Lung (tissue), 12 donors: ENCODE data around the gene TOM1L2. TPM values are rescaled to one million over a fixed set of nuclear protein-coding genes. Genes with fewer than 3 reads are reported as not detected.

Experiments used
- ATAC-seq: fragments of 200-7000 bp; cut with Tn5 transposase; one replicate; pipeline ENCODE4 v1.9.1; 2020; ENCODE audit warnings: moderate number of reproducible peaks; ENCODE audit not compliant: insufficient read depth, low FRiP score
- DNase-seq, 3 donors: peaks; one replicate each; pipeline ENCODE4 v3.0.0-alpha.2; 2013 to 2017
- H3K27ac ChIP-seq, 2 donors: one replicate each; pipeline ENCODE4 v1.5.1; 2013; ENCODE audit warnings: mild to moderate bottlenecking in 2 of 2, moderate library complexity in 2 of 2, control low read depth in 1 of 2, inconsistent platforms in 1 of 2, low read depth in 1 of 2, low read length in 1 of 2
- H3K27me3 ChIP-seq, 3 donors: one replicate each; pipeline ENCODE4 v1.5.1; 2013; ENCODE audit warnings: low read length in 2 of 3; ENCODE audit not compliant: control insufficient read depth in 3 of 3, insufficient read depth in 3 of 3
- H3K36me3 ChIP-seq, 4 donors: one replicate each; pipeline ENCODE4 v1.5.1; 2013; ENCODE audit warnings: low read length in 4 of 4, mild to moderate bottlenecking in 1 of 4, moderate library complexity in 1 of 4; ENCODE audit not compliant: control insufficient read depth in 4 of 4, insufficient read depth in 4 of 4
- H3K4me1 ChIP-seq, 5 donors: one replicate each; pipeline ENCODE4 v1.5.1; 2013; ENCODE audit warnings: low read length in 5 of 5, mild to moderate bottlenecking in 2 of 5, moderate library complexity in 1 of 5; ENCODE audit not compliant: control insufficient read depth in 5 of 5, insufficient read depth in 5 of 5
- H3K4me3 ChIP-seq: one replicate; pipeline ENCODE4 v1.5.1; 2013; ENCODE audit warnings: mild to moderate bottlenecking, control low read depth, moderate library complexity
- H3K9ac ChIP-seq, 2 donors: one replicate each; pipeline ENCODE4 v1.5.1; 2013; ENCODE audit warnings: low read length in 2 of 2, control low read depth in 1 of 2; ENCODE audit not compliant: insufficient read depth in 1 of 2
- H3K9me3 ChIP-seq, 4 donors: one replicate each; pipeline ENCODE4 v1.5.1; 2013; ENCODE audit warnings: low read length in 3 of 4, mild to moderate bottlenecking in 1 of 4, moderate library complexity in 1 of 4; ENCODE audit not compliant: control insufficient read depth in 4 of 4, insufficient read depth in 3 of 4
- CTCF ChIP-seq: IDR thresholded peaks from 2 replicates; pipeline ENCODE4 v1.5.1; 2012; ENCODE audit warnings: mild to moderate bottlenecking; ENCODE audit errors: control extremely low read depth, extremely low read depth
- WGBS, 2 donors: extraction: QIAGEN DNeasy Blood & Tissue Kit; methylation state at CpG; one replicate each; pipeline ENCODE4 v1.1.7; 2013; 5-methylcytosine and 5-hydroxymethylcytosine counted together
- polyA plus RNA-seq, 2 donors: library from polyadenylated mRNA; stranded (reverse); fragments of 200-250 nt; gene quantifications; one replicate each; pipeline ENCODE4 v1.2.1, GENCODE V29; 2013
- total RNA-seq, 2 donors: library from RNA; depleted of rRNA in 1 of 2; stranded (reverse); fragments of >200 nt in 1 of 2; gene quantifications; one replicate each; pipeline ENCODE4 v1.2.1, GENCODE V29; 2014 to 2021
- donor health status: control.
- donor health status: control.
- donor health status: Bipolar disorder and iron deficiency.
- donor health status: healthy.
- donor health status: DM: yes; HTN: yes; CAD: no.

TOM1L2 gene
- total and polyA plus RNA-seq, 4 donors = 21.5 to 56.5 (median 35.8) TPM

GRCh38 chr17:17880577-17881196 lies 91.5 kb downstream of the TOM1L2 start:
- WGBS, 2 donors = 90 to 96% methylated on average over 8 of the region's 8 CpGs
- TF ChIP-seq CTCF = no peak
- ATAC-seq = no peak
- DNase-seq = no peak
- Histone ChIP-seq H3K27me3 (no peaks in the 10 kb centered on the region), H3K9ac (no peak overlapping the region), H3K4me3 (no peak overlapping the region), H3K9me3 (no peaks in the 10 kb centered on the region), H3K27ac (no peak overlapping the region), H3K36me3 (peaks cover 7 to 43% (median 38%) of the 10 kb centered on the region in 4 donors), H3K4me1 (peaks cover 23 to 57% (median 35%) of the 10 kb centered on the region in 5 donors)

GRCh38 chr17:17877529-17878358 lies 94.5 kb downstream of the TOM1L2 start:
- peaks cover 25 to 77% (median 46%) of the 10 kb centered on the region in 5 donors for H3K4me1 ChIP-seq
- WGBS, 2 donors = 34 to 65% methylated on average over 14 of the region's 14 CpGs
- no peak for TF ChIP-seq CTCF
- no peaks in the 10 kb centered on the region for H3K9me3 ChIP-seq
- H3K9ac ChIP-seq = peak overlapping the region in 1 of 2 donors; percentile 23
- no peak overlapping the region for H3K4me3 ChIP-seq
- H3K27me3 ChIP-seq = no peaks in the 10 kb centered on the region
- peak overlapping the region; percentile 81 to 95 for H3K27ac ChIP-seq
- ATAC-seq (peak; percentile 53), DNase-seq (peak; percentile 97 to 99 (median 99))
- H3K36me3 ChIP-seq = peaks cover 3 to 32% (median 21%) of the 10 kb centered on the region in 4 donors

GRCh38 chr17:17876959-17877528 lies 95.2 kb downstream of the TOM1L2 start:
- Histone ChIP-seq H3K9ac (no peak overlapping the region), H3K27ac (peak overlapping the region; percentile 81 to 95), H3K36me3 (peaks cover 3 to 25% (median 15%) of the 10 kb centered on the region in 4 donors), H3K4me3 (no peak overlapping the region), H3K4me1 (peaks cover 25 to 74% (median 46%) of the 10 kb centered on the region in 5 donors), H3K9me3 (no peaks in the 10 kb centered on the region), H3K27me3 (no peaks in the 10 kb centered on the region)
- DNase-seq = peak in 1 of 3 donors; percentile 89
- 36 to 65% methylated on average over 6 of the region's 6 CpGs for WGBS, 2 donors
- no peak for ATAC-seq
- TF ChIP-seq CTCF = no peak
